Transverse colon (tissue), 3 donors: ENCODE measurements around the gene CLDN16.

Experiments
- CTCF ChIP-seq, 5 experiments: fragments of 200-600 bp in 3 of 5; fragments of 450-650 bp in 2 of 5; sonication (generic) in 3 of 5; IDR thresholded peaks; 1 replicate in 2 of 5; 2 replicates in 3 of 5; pipeline ENCODE4 v1.5.1; 2016 to 2017; ENCODE audit warnings: antibody characterized with exemption in 5 of 5, inconsistent platforms in 3 of 5, mild to moderate bottlenecking in 2 of 5, moderate library complexity in 1 of 5
- POLR2A ChIP-seq: fragments of 450-650 bp; IDR thresholded peaks from one replicate; pipeline ENCODE4 v1.6.1; 2016; ENCODE audit warnings: antibody characterized with exemption, mild to moderate bottlenecking, moderate library complexity

DNA sequence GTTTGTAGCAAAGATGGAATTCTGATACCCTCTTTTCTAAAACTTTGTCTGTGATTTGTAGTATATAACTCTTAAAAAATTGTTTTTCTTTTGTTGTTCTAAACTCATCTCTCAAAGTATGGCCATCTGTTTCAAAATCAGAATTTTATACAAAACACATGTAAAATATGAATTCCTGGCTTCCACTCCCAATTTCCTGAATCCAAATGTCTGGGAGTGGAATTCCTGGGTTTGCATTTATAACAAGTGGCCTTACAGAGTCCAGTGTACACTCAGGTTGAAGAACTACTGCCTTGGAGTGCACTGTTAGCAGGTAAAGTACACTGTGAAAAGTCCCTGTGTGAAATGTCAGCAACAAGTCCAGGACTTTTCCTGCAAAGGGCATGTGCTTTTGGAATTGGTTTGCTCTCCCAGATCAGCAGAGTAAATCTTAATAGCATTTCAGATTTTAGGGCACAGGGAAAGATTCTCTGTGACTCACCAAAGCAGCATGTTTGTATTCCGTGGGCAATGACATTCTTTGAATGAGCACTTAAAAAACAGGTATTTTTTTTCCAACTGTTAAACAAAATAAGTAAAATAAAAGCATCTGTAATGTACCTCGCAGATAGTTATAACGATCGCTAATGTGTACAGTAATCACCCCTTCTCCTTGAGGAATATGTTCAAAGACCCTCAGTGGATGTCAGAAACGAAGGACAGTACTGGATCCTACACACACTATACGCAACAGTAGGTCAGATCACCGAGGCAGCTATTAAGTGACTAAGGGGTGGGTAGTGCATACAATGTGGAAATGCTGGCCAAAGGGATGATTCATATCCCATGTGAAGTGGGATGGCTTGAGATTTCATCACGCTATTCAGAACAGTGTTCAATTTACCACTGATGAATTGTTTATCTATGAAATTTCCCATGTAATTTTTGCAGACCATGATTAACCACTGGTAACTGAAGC lies 2.0 kb upstream of the CLDN16 start:
- no peak for TF ChIP-seq CTCF (IDR thresholded peaks at IDR 0.05)
- no peak for TF ChIP-seq POLR2A
